Fibroblast of lung (primary cell): ENCODE data around the gene PEBP1. TPM values are rescaled to one million over a fixed set of nuclear protein-coding genes. Genes with fewer than 3 reads are reported as not detected.

Source experiments
- DNase-seq, 2 donors: peaks; one replicate each; pipeline versions ENCODE4 v3.0.0 to v3.0.0-alpha.2; 2010; ENCODE audit warnings: low read depth in 2 of 2
- H2AFZ ChIP-seq: 2 replicates; pipeline ENCODE4 v1.5.1; 2012; ENCODE audit warnings: low read length, control low read depth, inconsistent platforms
- H3K27ac ChIP-seq: 2 replicates; pipeline ENCODE4 v1.5.1; 2011; ENCODE audit warnings: low read length, control low read depth; ENCODE audit not compliant: insufficient read depth
- H3K27me3 ChIP-seq: 2 replicates; pipeline ENCODE4 v1.5.1; 2011; ENCODE audit warnings: mild to moderate bottlenecking, low read length; ENCODE audit not compliant: control insufficient read depth, insufficient read depth
- H3K36me3 ChIP-seq: 2 replicates; pipeline ENCODE4 v1.5.1; 2011; ENCODE audit warnings: low read length; ENCODE audit not compliant: control insufficient read depth, insufficient read depth
- H3K4me1 ChIP-seq: 2 replicates; pipeline ENCODE4 v1.5.1; 2011; ENCODE audit warnings: low read length; ENCODE audit not compliant: control insufficient read depth, insufficient read depth; ENCODE audit errors: extremely low read depth
- H3K4me2 ChIP-seq: 2 replicates; pipeline ENCODE4 v1.5.1; 2011; ENCODE audit warnings: low read length, control low read depth; ENCODE audit not compliant: insufficient read depth; ENCODE audit errors: extremely low read depth
- H3K4me3 ChIP-seq, 4 experiments: fragments of 200-600 bp in 1 of 4; sonication (generic) in 1 of 4; replicated peaks in 1 of 4; 2 replicates each; pipeline ENCODE4 v1.5.1; 2011 to 2016; ENCODE audit warnings: low read length in 4 of 4, low read depth in 3 of 4, mild to moderate bottlenecking in 3 of 4, control low read depth in 2 of 4, inconsistent platforms in 1 of 4, mixed read lengths in 1 of 4; ENCODE audit not compliant: insufficient read depth in 1 of 4; ENCODE audit errors: control extremely low read depth in 1 of 4
- H3K79me2 ChIP-seq: 2 replicates; pipeline ENCODE4 v1.5.1; 2012; ENCODE audit warnings: mild to moderate bottlenecking, low read length, inconsistent platforms; ENCODE audit not compliant: control insufficient read depth, insufficient read depth
- H3K9ac ChIP-seq: 2 replicates; pipeline ENCODE4 v1.5.1; 2011; ENCODE audit warnings: mild to moderate bottlenecking, low read length, control low read depth; ENCODE audit not compliant: insufficient read depth
- H3K9me3 ChIP-seq: 2 replicates; pipeline ENCODE4 v1.5.1; 2012; ENCODE audit warnings: low read depth, low read length; ENCODE audit not compliant: control insufficient read depth, insufficient read depth
- H4K20me1 ChIP-seq: 2 replicates; pipeline ENCODE4 v1.5.1; 2011; ENCODE audit warnings: low read length; ENCODE audit not compliant: control insufficient read depth, insufficient read depth; ENCODE audit errors: extremely low read depth
- EZH2 ChIP-seq: IDR thresholded peaks from 2 replicates; pipeline ENCODE4 v1.5.1; 2012; ENCODE audit warnings: low read length, control low read depth, mild to moderate bottlenecking; ENCODE audit errors: missing control alignments
- polyA plus RNA-seq, 2 donors: library from polyadenylated mRNA; depleted of rRNA in 1 of 2; stranded (reverse) in 1 of 2; unstranded in 1 of 2; fragments of >200 nt; gene quantifications; 2 replicates each; pipeline ENCODE4 v1.2.1, GENCODE V29; 2011 to 2012; ENCODE audit warnings: missing spikeins in 1 of 2
- total RNA-seq: library from RNA; depleted of rRNA; stranded (reverse); fragments of >200 nt; gene quantifications from 2 replicates; pipeline ENCODE4 v1.2.1, GENCODE V29; 2014
- TF ChIP-seq, protein P1 (sequence below), 2 donors: IDR thresholded peaks in 1 of 2; conservative IDR thresholded peaks in 1 of 2; 1 replicate in 1 of 2; 2 replicates in 1 of 2; pipeline ENCODE4 v1.5.1; 2011 to 2012; ENCODE audit warnings: low read length in 2 of 2, control low read depth in 1 of 2, inconsistent platforms in 1 of 2, low read depth in 1 of 2, mild to moderate bottlenecking in 1 of 2

Gene PEBP1
- total and polyA plus RNA-seq, 2 donors (not counting 1 experiment from before 2014, with no cell fraction given), result 193 to 290 TPM

DNA sequence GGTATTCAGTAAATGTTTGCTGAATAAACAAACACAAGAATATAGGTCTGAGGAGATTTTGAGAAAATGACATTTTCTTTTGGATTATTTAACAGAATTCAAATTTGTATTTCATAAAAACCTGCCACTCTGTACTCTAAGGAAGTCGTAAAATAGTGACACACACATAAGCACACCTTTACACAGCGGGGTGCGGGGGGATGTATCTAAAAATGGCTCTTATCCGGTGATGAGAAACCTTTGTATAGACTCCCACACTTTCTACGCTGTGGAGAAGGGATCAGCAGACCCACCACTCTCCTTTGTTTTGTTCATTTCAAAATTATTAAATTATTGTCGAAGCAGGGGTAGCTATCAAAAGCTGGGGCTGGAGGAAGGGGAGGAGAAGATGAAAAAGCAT, 58.0 kb downstream of the PEBP1 start:
- peaks cover 3% of the 10 kb centered on the region for H3K4me1 ChIP-seq
- H3K27me3 ChIP-seq, result no peaks in the 10 kb centered on the region
- no peak overlapping the region for H3K4me3 ChIP-seq
- no peak overlapping the region for H3K9ac ChIP-seq
- no peaks in the 10 kb centered on the region for H4K20me1 ChIP-seq
- no peak overlapping the region for H3K4me2 ChIP-seq
- peaks cover 4% of the 10 kb centered on the region for H3K36me3 ChIP-seq
- no peak overlapping the region for H2AFZ ChIP-seq
- H3K9me3 ChIP-seq, result no peaks in the 10 kb centered on the region
- H3K79me2 ChIP-seq, result no peaks in the 10 kb centered on the region
- no peak for DNase-seq
- H3K27ac ChIP-seq, result no peak overlapping the region
- TF ChIP-seq, protein P1, sequence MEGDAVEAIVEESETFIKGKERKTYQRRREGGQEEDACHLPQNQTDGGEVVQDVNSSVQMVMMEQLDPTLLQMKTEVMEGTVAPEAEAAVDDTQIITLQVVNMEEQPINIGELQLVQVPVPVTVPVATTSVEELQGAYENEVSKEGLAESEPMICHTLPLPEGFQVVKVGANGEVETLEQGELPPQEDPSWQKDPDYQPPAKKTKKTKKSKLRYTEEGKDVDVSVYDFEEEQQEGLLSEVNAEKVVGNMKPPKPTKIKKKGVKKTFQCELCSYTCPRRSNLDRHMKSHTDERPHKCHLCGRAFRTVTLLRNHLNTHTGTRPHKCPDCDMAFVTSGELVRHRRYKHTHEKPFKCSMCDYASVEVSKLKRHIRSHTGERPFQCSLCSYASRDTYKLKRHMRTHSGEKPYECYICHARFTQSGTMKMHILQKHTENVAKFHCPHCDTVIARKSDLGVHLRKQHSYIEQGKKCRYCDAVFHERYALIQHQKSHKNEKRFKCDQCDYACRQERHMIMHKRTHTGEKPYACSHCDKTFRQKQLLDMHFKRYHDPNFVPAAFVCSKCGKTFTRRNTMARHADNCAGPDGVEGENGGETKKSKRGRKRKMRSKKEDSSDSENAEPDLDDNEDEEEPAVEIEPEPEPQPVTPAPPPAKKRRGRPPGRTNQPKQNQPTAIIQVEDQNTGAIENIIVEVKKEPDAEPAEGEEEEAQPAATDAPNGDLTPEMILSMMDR (conservative IDR thresholded peaks at IDR 0.05 in 1 of 2, IDR thresholded peaks at IDR 0.05 in 1 of 2; ENCODE audit: low read depth in 1 of 2, low read length in 2 of 2), result no peak
- TF ChIP-seq EZH2, result no peak

Other genes with a start within 250 kb of the PEBP1 start
- not detected in 2 replicates for gene KSR2, start 167.1 kb upstream of the PEBP1 start, total RNA-seq
- not detected in 2 replicates for gene KSR2, start 167.1 kb upstream of the PEBP1 start, polyA plus RNA-seq
- 9.9 and 10.5 TPM in 2 replicates for gene RFC5, start 119.4 kb upstream of the PEBP1 start, total RNA-seq
- gene RFC5, start 119.4 kb upstream of the PEBP1 start, polyA plus RNA-seq, result 9.8 and 19.3 TPM in 2 replicates
- 77.3 and 122 TPM in 2 replicates for gene WSB2, start 74.9 kb upstream of the PEBP1 start, total RNA-seq
- 118 and 162 TPM in 2 replicates for gene WSB2, start 74.9 kb upstream of the PEBP1 start, polyA plus RNA-seq
- gene VSIG10, start 32.1 kb upstream of the PEBP1 start, total RNA-seq, result 26.5 and 31.7 TPM in 2 replicates
- gene VSIG10, start 32.1 kb upstream of the PEBP1 start, polyA plus RNA-seq, result 9.1 and 12.8 TPM in 2 replicates
- 41.6 and 64.7 TPM in 2 replicates for gene TAOK3, start 236.8 kb downstream of the PEBP1 start, total RNA-seq
- 76.1 and 97.4 TPM in 2 replicates for gene TAOK3, start 236.8 kb downstream of the PEBP1 start, polyA plus RNA-seq
- 31.4 and 34.2 TPM in 2 replicates for gene SUDS3, start 240.4 kb downstream of the PEBP1 start, total RNA-seq
- 17.8 and 20.3 TPM in 2 replicates for gene SUDS3, start 240.4 kb downstream of the PEBP1 start, polyA plus RNA-seq